HT-29 (cell line): Measurements from ENCODE around the gene ETNK2. TPM values are rescaled to one million over a fixed set of nuclear protein-coding genes. Genes with fewer than 3 reads are reported as not detected.

Experiments used
- DNase-seq: peaks from one replicate; pipeline ENCODE4 v3.0.0-alpha.2; 2015; ENCODE audit warnings: low spot score
- total RNA-seq: library from RNA; depleted of rRNA; stranded (reverse); fragments of >200 nt; shearing (Covaris generic); gene quantifications from 2 replicates; pipeline ENCODE4 v1.2.3, GENCODE V29; 2014

Gene ETNK2
- total RNA-seq, 1 experiment from 2014 or later, result 0.15 TPM

GRCh38 chr1:204176049-204176448, 24.2 kb upstream of the ETNK2 start:
- no peak for DNase-seq

GRCh38 chr1:204174958-204175357, 23.1 kb upstream of the ETNK2 start:
- DNase-seq, result peak; percentile 44

DNA sequence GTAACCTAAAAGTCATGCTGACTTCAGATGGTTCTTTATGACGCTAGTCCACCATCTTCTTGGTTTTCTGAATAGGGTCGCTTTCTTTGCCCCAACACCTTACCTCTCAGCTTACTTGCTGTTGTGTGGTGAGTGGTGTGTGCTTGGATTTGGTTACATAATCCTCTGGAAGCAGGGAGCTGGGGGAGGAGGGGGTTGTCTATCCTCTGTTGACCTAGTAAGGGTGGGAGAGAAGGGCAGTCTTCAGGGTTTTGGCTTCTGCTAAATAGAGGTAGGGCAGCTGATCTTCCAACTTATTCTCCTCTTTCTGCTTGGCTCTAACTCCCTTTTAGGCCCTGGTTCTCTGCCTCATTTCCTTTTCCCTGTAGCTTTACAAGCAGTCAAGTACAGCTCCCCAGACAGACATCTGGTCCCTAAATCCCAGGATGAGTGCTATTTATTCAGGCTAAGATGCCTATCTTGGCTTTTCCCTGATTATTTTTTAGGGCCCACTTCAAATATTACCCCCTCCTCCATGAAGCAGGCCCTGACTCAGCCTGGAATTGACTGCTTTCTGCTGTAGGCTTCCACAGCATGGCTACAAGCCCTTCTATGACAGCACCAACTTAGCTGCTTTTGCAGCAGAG, 20.7 kb upstream of the ETNK2 start:
- no peak for DNase-seq

DNA sequence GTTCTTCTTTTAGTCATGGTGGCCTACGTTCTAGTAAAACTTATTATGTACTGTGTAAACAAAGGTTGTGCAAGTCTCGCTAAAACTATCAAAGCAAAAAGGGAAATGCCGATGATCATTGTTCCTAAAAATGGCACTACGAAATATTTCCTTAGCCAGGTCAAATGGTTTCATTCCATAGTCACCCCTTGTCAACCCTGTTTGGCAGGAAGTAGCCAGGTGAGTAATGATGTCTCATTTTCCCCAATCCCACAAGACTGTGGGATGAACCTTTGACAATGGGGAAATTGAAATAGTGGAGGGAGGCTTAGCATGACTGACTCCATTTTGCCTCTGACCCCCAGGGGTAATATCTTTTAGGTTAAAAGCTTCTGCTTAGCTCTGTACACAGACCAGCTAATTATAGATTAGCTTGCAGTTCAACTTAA, 19.9 kb upstream of the ETNK2 start:
- peak; percentile 82 for DNase-seq

DNA sequence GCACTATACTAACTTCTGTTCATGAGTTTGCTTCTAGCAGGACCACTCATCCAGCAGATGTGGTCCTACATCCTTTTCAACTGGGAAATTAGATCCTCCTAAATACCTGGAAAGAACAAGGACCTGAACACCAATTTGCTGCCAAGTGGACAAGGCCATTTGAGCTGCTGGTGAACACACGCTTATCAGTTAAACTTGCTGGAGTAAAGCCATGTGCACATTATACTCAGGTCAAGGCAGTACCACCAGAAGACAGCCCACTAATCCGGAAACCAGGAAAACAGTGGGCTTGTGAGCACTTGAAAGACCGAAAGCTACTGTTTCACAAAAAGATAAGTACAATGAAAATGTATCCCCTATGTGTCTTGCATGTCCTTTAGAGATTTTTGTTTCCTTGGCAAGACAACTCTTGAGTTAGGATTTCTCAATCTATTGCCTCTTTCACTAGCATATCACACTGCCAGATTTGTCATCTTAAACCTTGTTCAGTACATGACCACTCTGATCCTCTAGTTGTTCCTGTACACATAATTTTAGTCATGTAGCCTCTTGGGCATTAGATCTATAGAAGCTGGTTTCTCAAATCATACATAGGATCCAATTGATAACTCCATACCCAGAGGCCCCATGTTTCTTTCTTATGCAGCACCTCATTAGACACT, 18.8 kb upstream of the ETNK2 start:
- DNase-seq, result no peak

GRCh38 chr1:204169858-204170257, 18.0 kb upstream of the ETNK2 start:
- DNase-seq, result no peak

GRCh38 chr1:204167730-204168129, 15.9 kb upstream of the ETNK2 start:
- no peak for DNase-seq

GRCh38 chr1:204166219-204166618, 14.4 kb upstream of the ETNK2 start, which contains the start of gene REN:
TSS of gene REN (minus strand) at chr1:204166337. CDS start at chr1:204166293, 44 bp downstream.
- DNase-seq, result no peak

GRCh38 chr1:204162494-204163074, 10.7 kb upstream of the ETNK2 start:
- DNase-seq, result peak; percentile 95

DNA sequence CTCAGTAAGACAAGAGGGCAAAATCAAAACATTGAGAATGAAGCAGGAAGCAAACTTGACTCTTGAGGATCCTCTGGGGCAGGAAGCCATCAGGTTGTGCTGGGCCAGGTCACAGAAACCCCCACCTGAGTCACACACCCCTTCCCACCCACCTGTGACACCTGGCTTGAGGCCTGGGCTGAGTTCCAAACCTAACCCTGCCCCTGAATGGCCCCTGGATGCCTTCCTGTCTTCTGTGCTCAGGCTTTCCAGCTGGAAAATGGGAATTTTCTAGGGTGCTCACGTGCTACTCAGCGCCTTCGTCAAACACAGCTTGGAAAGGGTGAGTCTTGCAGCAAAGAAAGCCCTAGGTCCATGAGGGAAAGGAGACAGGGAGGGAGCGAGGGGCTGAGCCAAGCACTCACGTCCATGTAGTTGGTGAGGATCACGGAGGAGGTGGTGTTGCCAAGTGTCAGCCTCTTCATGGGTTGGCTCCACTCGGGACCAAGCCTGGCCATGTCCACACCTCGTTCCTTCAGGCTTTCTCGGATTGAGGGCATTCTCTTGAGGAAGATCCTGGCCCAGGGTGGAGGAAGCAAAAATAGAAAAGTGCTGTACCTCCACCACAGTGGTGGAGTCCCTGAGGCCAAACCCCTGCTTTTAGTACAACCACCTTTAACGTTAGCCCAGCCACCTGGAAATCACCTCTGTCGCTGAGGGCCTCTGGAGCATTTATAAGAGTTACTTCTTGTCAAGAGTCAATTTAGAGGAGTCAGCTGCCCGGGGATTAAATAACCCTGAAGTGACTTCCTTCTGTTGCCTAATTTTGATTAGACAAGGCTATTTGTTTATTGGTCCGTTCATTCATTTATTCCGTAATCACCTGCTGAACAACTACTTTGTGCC, 10.0 kb upstream of the ETNK2 start:
- no peak for DNase-seq

- no peak for DNase-seq
These were observed 6.1 kb upstream of the ETNK2 start for GRCh38 chr1:204157962-204158361.

DNA sequence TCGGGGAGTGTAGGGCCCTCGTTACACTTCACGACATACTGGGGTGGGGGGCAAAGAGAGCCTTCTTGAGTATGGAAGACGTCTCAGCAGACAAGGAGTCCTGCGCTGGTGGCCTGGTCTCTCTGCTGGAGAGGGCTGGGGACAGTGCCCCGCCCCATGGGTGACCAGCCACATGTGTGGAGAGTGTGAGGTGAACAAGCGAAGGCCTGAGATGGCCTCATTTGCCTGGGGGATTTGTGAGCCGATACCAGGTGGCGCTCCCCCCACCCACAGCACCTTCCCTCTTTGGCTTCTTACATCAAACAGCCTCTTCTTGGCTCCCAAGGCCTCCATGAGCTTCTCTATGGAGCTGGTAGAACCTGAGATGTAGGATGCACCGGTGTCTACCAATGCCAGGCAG, 4.0 kb upstream of the ETNK2 start:
- no peak for DNase-seq

DNA sequence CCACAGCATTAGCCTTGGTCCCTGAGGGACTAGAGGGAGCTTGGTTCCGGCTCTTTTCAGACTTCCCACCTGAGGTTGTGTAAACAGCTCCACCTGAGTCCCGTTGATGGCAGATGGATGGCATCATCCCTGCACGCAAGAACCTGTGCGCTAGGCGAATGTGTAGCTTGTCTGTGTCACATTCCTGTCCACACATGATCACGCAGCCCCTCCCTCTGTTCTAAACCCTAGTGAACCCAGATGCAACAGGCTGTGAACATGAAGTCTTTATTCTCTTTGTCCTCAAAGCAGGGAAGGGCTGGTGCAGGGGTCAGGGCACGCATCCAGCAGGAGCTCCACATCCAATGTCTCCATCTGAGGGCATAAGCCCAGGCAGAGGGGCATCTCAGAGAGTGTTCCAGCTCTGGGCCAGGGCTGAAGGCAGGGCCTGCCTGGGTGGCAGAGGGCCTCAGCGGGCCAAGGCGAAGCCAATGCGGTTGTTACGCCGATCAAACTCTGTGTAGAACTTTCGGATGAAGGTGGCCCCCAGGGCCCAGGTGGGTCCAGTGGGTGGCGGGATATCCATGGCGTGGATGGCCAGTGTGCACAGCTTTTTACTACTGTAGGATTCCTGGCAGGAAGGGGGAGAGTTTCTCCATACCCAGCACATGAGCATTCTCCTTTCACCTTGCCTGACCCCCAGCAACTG, 2.9 kb upstream of the ETNK2 start:
- DNase-seq, result no peak

DNA sequence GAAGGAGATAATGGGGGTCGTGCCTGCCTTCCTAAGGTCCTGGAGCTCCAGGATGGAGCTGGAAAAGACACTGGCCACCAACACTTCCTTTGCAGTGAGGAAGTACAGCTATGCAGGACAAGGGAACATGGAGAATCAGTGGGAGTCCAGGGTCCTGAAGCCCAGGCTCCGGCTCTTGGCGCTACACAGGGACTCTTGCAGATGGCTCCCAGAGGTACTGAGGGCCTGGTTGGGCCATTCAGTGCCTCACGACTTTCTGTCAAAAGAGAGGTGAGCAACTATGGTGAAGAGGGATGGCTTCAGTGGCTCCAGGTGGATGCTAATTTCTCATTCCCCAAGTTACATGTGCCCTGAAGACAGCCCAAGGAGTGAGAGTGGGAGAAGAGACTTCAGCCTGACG, 1.8 kb upstream of the ETNK2 start:
- no peak for DNase-seq

- no peak for DNase-seq
These were observed 633 bp upstream of the ETNK2 start for GRCh38 chr1:204152310-204153044.

DNA sequence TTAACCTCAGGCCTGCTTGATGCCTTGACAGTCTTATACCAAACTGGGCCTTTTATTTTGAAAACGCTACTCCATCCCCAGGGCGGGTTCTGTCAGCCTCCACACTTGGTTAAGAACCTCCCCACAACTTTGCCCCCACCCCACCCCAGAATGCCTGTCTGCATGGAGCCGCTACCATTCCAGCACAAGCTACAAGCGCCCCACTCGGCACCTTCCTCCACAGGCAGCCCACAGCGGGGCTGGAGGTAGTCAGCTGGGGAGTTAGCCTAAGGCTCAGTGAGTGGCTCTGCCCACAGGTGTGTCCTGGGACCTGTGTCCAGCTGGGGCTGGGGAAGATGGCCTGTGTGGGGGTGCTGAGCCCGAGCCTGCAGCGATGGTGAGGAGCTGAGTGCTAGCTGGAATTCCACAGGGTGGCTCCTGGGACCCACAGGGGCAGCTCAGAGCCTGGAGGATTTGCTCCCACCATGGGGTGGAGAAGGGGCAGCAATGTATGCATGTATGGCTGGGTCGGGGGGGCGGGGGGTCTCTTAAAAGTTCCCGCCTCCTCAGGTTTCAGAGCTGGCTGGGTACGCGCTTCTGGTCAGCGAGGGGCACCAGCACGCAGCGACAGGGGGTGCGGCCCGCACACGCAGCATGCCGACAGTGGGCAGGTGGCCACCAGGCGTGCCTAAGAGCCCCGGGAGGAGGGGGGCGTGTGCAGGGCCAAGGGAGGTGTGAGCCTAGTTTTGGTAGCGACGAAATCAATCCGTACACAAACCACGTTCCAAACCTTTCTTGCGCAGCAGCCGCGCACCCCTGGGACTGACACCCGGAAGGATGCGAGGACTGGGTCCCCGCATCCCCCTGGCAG, 917 bp downstream of the ETNK2 start:
- no peak for DNase-seq

GRCh38 chr1:204149635-204150565, 1.9 kb downstream of the ETNK2 start:
- no peak for DNase-seq

GRCh38 chr1:204149107-204149506, 2.7 kb downstream of the ETNK2 start:
- DNase-seq, result no peak
